ENCODE data around the gene GANC.
"Not testable (repeated sequence)": the region's sequence is repeated elsewhere in the genome, so short reads cannot be mapped to it uniquely, and the experiment has no call there.

The GANC gene

GRCh38 chr15:42283671-42284070, 10.7 kb downstream of the GANC start:
- FAIRE-seq = no peak

- FAIRE-seq = no peak
These were observed 11.6 kb downstream of the GANC start for GRCh38 chr15:42284551-42284950.

GRCh38 chr15:42285034-42285433, 12.0 kb downstream of the GANC start:
- no peak for FAIRE-seq

- no peak for FAIRE-seq
These were observed 13.5 kb downstream of the GANC start for GRCh38 chr15:42286445-42287029.

- no peak for FAIRE-seq
These were observed 14.9 kb downstream of the GANC start for GRCh38 chr15:42287931-42288330.

- FAIRE-seq = no peak
These were observed 16.2 kb downstream of the GANC start for GRCh38 chr15:42289166-42289565.

- not testable (repeated sequence) for FAIRE-seq
These were observed 28.0 kb downstream of the GANC start for GRCh38 chr15:42301004-42301403.

- FAIRE-seq = no peak
These were observed 33.7 kb downstream of the GANC start for GRCh38 chr15:42306681-42307080.

- no peak for FAIRE-seq
These were observed 40.5 kb downstream of the GANC start for GRCh38 chr15:42313463-42313862.

- no peak for FAIRE-seq
These were observed 41.8 kb downstream of the GANC start for GRCh38 chr15:42314818-42315217.

GRCh38 chr15:42315521-42315920, 42.5 kb downstream of the GANC start:
- FAIRE-seq = no peak

- not testable (repeated sequence) for FAIRE-seq
These were observed 43.3 kb downstream of the GANC start for GRCh38 chr15:42316282-42316805.

GRCh38 chr15:42319206-42319605, 46.2 kb downstream of the GANC start:
- FAIRE-seq = no peak

- no peak for FAIRE-seq
These were observed 51.3 kb downstream of the GANC start for GRCh38 chr15:42324308-42324707.

- no peak for FAIRE-seq
These were observed 56.2 kb downstream of the GANC start for GRCh38 chr15:42329161-42329560.

GRCh38 chr15:42329992-42330391, 57.0 kb downstream of the GANC start:
- FAIRE-seq = no peak

- FAIRE-seq = no peak
These were observed 58.2 kb downstream of the GANC start for GRCh38 chr15:42331235-42331634.

- FAIRE-seq = no peak
These were observed 59.3 kb downstream of the GANC start for GRCh38 chr15:42332331-42332730.

- no peak for FAIRE-seq
These were observed 62.1 kb downstream of the GANC start for GRCh38 chr15:42335074-42335473.

GRCh38 chr15:42336650-42337049, 63.6 kb downstream of the GANC start:
- FAIRE-seq = not testable (repeated sequence)

- FAIRE-seq = not testable (repeated sequence)
These were observed 64.1 kb downstream of the GANC start for GRCh38 chr15:42337104-42337503.

- no peak for FAIRE-seq
These were observed 65.5 kb downstream of the GANC start for GRCh38 chr15:42338500-42338899.

GRCh38 chr15:42343596-42344232, 70.7 kb downstream of the GANC start:
- FAIRE-seq = no peak

GRCh38 chr15:42344763-42345162, 71.8 kb downstream of the GANC start:
- FAIRE-seq = no peak

- no peak for FAIRE-seq
These were observed 72.5 kb downstream of the GANC start for GRCh38 chr15:42345504-42345903.
